ENCODE measurements around the gene ENPP3.
"Not testable (repeated sequence)": the region's sequence is repeated elsewhere in the genome, so short reads cannot be mapped to it uniquely, and the experiment has no call there.

The ENPP3 gene

DNA sequence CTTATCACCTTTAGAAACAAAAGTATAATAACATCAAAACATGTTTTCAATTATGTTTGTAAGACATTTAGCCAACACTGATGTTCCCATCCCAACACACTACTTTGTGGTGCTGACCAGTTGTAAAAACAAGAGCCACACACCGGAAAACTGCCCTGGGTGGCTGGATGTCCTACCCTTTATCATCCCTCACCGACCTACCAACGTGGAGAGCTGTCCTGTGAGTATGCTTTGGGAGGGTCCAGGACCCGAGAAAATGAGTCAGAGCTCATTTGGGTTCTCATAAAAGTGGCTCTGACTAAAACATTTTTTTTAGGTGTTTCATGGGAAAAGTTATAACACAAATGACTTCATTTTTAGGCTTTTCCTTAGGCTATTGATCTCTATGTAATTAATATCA, 103.1 kb downstream of the ENPP3 start:
- no peak for DNase-seq

DNA sequence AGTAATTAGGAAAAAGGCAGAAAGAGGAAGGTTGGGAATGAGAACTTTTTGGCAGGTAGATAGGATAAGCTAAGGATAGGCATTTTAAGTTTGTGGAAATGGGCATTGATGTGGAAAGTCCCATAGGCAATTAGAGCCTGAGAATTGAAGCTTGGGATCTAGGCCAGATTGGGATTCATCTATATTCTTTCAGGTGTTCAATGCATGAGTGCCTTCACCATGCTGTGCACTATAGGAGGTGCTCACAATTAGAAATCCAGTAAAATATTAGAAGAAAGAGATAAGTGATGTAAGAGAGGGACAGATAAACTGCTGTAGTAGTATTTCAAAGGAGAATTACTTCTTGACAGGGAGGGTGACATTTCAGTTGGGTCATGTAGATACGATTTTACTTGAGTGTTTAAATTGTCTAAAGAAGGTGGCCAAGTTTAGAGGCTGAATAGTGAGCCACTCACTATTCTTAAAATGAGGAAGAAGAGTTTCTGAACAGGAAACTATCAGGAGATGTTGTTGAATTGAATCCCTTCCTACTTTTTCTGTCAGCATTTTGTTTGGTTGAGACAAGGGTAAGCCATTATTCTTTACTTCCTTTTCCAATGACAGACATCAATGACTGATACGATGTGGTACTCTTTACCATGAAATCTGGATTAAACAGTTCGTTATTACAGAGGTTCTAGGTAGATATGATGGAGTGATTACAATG, 104.7 kb downstream of the ENPP3 start:
- no peak for DNase-seq

DNA sequence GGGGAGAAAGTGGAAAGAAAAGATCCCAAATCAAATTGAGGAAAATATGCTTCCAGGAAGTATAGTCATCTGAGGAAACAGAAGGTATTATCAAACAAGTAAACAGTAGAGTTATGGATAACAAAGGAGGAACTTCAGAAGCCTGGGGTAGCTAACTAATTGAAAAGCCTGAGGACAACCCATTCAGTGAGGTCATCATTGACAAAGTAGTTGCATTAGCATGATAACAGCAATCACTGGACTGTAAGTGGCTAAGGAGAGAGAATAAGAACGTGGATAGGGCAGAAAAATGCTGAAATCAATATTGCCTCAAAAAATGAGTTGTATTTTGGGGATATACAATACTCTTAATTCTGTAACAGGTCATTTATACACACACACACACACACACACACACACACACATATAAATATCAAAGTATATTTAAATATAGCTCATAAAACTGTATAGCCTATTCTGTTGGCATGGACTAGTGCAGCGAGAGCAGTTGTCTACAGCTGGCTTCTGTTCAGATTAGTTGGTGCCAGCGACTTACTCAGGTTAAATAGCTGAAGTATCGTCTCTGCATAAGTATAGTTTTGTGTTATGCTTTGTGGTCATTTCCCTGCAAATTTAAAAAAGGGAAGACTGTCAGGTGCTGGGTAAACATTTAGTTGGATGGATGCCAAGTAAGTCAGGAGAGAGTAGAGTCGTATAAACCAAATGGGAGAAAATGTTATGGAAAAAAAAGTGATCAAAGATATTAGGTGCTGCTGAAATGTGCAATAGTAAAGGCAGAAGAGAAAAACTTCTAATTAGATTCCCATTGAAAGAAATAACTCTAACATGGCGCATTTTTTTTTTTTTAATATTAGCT, 107.6 kb downstream of the ENPP3 start:
- no peak for DNase-seq

DNA sequence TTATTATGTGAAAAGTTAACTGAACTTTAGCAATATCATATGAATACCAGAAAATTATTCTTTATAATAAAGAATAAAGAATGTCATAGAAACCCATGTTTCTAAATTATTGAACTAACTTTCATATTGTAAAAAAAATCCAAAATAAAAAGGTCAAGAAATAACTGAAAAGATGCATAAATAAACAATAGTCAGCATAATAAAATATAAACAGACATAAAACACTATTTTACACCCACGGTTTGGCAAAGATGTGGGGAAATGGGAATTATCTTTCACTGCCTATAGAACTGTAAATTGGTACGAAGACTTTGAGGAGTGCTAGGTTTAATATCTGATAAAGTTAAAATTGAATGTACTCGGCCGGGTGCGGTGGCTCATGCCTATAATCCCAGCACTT, 108.4 kb downstream of the ENPP3 start:
- DNase-seq = no peak

DNA sequence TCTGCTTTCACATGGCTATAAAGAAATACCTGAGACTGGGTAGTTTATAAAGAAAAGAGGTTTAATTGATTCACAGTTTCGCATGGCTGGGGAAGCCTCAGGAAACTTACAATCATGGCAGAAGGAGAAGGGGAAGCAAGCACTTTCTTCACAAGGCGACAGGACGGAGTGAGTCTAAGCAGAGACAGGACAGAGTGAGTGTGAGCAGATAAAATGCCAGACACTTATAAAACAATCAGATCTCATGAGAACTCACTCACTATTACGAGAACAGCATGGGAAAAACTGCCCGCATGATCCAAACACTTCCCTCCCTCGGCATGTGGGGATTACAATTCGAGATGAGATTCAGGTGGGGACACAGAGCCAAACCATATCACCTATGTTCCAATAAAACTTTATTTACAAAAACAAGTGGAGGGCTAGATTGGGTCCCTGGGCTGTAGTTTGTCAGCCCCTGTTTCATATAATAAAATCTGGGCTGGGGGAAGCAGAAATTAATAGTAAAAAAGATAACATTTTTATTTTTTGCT, 110.8 kb downstream of the ENPP3 start:
- no peak for DNase-seq

DNA sequence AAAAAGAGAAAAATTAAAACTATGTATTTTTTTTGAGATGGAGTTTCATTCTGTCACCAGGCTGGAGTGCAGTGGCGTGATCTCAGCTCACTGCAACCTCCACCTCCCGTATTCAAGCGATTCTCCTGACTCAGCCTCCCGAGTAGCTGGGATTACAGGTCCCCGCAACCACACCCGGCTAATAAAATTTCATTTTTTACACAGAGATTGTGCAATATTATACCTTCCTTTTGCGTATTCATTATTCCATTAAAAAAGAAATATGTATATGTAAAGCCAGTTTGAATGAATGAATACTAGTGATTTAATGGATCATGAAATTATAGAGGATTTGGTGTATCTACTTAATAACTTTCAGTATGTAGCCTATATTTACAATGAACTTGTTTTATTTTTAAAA, 111.9 kb downstream of the ENPP3 start:
- no peak for DNase-seq

DNA sequence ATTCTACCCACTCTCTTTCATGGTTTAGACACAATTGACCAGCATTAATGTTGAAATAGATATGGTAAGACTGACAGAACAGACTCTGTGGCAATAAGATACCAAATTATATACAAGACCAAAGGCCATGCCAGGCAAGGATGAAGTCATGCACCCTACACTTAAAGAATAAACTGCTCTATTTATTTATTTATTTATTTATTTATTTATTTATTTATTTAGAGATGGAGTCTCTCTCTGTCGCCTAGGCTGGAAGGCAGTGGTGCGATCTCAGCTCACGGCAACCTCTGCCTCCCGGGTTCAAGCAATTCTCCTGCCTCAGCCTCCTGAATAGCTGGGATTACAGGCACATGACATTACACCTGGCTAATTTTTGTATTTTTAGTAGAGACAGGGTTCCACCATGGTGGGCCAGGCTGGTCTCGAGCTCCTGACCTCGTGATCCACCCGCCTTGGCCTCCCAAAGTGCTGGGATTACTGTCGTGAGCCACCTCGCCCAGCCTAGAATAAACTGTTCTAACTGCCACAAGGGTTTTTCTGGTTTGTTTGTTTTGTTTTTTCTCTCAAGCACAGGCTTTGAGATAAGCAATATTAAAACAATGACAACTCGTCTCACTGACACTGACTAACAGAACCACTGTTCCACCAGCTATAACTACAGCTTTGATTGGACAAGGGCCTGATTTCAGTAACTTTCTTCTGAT, 114.1 kb downstream of the ENPP3 start:
- not testable (repeated sequence) for DNase-seq

DNA sequence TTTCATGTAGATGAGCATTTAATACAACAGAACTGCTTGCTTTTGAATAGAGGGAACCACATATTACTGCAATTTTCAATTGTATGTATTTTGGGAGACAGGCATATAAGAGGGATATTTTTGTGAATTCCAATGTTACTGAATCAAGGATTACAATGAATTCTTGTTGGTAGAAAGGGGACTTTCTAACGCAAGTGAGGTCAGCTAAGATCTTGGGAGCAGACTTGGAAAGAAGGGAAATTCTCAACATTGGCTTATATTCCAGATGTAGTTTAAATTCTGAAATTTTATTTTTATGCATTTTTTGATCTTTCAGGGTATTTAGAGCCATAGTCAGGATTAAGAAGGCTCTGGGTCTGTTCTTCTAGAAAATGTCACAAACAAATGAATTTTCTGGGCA, 117.0 kb downstream of the ENPP3 start:
- DNase-seq = no peak

DNA sequence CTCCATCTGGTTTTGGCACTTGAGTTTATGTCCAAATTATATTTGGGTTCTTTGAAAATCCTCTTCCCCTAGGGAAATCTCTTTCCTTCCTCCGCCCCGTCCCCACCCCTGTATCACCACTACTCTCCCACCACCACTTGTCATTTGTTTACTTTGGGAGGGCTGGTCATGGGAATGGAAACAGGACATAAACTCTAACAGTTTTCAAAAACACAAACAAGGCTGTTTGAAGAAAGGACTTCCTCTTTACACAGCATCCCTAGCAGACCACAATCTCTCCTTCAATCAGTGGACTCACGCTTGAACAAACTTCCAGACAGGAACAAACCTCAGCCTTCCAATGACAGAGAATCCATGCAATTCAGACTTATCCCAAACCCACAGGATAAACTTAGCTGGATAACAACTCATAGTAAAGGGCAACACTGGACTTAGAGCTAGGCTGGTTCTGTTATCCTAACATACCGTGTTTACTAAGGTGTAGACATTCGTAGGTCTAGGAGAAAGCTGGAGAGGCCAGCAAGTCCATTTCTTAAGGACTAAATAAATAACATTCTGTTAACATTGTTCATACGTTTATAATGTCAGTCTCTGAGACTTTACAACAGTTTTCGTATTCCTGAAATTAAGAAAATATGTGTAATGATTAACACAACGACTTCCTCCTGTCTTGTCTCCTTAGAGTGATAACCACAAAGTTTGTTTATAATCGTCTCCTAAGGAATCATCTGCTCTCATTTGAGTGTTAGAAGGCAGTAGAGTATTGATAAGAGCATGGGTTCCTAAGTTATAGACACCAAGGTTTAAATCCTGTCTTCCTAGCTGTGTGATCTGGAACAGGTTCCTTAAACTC, 117.8 kb downstream of the ENPP3 start:
- DNase-seq = peak; percentile 24

DNA sequence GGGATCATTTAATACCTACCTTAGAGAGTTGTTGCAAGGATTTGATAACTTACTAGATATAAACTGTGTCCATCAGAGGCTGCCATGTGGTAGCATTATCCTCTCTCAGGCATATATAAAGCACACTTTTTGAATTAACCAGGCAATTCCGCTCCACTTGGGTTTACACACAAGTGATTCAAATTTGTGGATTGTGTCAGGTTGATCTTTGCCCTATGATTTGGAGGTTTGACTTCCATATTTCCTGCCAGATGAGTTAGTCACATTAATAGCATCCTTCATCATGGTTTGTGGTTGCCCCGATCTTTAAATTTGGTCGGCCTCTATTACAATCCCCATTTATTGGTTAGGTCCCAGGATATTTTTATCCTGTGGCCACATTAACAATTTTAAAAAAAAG, 118.5 kb downstream of the ENPP3 start:
- DNase-seq = no peak

DNA sequence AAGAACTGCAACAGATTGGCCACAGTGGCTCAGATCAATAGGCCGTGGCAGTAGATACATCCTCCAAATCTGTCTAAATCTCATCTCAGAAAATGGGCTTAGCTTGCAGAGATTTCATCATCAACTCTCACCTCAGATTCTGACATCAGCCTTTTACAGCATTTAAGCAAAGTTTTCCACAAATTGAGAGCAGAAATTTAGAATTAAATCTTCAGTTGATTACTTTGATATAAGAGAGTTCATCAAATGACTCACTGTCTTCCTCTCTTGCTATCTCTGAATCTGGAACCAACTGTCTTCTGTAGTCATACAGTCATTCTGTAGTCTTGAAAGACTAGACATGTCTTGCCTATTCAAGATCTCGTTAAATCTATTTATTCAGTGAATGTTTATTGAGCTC, 118.9 kb downstream of the ENPP3 start:
- no peak for DNase-seq

DNA sequence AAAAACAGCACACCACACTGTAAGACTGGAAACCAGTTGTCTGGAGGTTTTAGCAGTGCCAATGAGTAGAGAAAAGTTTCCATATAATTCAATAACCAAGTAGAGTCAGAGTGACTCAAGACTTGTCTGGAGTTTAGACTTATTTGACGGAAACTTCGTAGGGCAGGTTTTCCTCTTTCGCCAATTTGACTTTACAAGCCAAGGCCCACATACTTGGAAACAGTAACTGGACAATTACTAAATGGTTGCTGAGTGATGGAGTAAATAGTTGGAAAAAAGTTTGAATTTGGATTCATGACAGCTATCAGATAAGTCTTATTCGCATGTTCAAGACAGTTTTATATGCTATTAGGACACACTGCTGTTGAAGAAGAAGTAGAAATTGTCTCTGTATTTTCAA, 121.8 kb downstream of the ENPP3 start:
- no peak for DNase-seq

DNA sequence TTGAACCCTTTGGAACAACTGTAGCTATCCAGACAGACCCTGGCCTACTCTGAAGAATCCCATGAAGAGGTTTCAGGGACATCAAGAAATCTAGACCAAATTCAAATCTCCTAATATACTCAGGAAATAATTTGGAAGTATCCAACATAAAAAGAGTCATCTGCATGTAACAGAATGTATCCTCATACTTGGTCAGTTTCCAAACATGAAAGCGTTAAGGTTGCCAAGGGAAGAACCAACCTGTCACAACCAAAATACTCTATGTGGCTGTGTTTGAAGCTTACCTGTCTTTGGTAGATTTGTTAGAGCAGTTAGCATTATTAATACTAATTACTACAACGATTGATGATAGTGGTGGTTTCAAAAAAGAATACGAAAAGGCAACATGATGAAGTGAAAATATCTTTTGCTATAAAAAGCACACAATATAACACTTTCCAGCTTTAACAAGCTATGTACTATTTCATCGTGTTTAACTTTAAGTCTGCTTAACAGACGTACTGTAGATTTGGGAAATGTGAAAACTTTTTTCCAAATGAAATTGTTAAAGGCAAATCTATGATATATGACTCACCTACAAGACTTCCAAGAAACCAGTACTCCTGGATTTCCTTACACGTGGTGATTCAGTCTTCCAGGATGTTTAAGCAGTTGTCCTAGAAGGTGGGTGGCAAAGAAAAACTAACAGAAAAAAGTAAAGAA, 124.1 kb downstream of the ENPP3 start:
- DNase-seq = peak; percentile 9

DNA sequence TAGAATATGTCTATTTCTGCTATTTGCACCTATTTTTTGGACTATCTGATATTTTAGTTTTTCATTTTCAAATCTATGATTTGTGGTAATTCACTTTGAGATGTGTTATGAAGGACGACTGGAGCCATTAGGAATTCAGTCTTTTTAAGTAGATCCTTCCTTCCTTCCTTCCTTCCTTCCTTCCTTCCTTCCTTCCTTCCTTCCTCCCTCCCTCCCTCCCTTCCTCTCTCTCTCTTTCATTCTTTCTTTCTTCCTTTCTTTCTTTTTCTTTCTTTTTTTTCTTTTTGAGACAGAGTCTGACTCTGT, 124.6 kb downstream of the ENPP3 start:
- DNase-seq = no peak

DNA sequence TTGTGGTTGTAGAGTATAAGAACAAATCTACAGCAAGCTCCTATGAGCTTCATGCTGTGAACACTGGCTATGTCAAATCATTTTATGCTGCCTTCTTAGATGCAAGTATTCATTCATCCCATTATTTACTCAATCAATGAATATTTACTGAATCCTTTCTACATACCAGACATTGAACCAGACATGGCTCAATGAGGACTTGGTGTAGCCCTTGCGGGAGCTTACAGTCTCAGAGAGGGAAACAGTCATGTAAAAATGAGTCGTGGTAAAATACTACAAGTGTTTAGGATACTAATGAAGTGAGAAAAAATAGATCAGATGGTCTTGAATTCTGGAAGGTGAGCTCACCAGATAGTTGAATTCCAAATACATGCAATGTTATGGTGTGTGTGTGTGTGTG, 125.9 kb downstream of the ENPP3 start:
- no peak for DNase-seq

DNA sequence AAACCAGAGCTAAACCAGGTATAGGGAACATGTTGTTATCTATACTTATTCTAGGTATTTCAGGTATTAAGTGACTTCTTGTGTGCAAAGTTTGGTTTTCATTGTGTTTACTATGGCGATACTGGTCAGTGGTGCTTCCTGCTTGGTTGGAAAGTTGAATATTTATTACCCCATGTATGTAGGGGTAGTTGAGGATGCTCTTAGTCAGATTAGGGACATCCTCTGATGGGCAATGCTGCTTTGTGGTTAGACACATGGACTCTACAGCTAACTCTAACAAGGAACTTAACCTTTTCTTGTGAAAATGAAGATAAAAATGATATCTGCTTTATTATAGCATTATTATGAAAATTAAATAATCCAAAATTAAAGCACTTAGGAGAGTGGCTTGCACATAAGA, 126.6 kb downstream of the ENPP3 start:
- no peak for DNase-seq

DNA sequence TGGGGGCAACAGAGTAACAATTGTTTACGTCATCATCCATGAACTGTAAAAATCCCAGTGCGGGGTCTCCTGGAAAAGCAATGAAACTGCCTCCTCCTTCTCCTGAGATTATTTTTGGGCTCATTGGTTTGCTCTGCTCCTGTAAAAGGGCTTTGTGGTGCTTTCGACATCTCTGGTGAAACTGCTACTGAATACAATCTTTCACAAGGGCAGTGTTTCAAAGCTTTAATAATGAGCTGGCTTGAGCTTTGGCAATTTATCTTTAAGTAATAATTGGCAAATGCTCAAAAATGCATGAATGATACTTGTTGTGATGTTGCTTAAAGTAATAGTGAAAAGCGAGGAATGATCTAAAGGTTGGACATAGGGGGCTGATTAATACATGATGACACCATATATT, 127.2 kb downstream of the ENPP3 start:
- DNase-seq = no peak

DNA sequence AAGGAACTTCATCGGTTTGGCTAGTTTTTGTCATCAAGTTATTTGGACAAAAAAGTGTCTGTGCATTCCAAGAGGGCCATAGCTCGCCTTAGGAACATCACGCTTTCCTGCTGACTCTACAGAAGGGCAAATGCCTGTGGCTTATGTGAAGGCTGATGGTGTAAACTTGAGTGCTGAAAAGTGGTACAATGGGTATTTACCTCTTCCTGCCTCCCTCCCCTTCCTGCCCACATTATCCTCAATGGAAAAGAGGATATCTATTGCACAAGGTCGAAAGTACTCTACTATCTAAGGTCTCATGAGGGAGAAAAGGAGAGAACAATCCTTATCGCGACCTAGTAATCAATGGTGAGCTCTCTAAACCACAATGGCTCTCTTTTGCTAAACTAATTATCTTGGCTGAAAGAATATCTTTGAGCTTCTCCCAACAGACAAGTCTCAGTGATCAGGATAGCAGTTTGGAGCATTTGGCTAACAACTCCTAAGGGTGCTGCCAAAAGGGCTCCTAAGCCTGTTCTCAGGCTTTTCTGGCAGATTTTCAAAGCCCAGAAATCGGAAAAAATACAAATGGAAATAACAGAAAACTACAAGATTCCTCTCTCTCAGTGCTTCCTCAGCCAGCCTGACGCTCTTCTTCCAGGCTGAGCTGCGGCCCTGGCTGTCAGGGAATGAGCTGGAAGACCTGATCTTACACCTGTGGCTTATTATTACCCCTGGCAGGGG, 128.1 kb downstream of the ENPP3 start:
- DNase-seq = no peak

DNA sequence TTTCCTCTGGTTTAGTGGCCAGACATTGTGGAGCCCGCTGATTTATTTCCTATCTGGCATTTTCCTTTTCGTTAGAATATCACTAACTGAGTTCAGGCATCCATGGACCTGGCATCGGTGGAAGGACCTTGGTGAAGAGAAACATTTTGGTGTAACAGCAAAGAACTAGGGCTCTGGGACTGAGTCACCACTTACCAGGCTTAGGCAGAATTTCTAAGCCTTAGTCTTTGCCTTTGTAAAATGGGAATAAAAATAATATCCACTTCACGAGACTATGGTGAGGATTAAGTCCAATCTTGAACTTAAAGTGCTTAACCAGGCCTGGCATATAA, 128.7 kb downstream of the ENPP3 start:
- DNase-seq = no peak

DNA sequence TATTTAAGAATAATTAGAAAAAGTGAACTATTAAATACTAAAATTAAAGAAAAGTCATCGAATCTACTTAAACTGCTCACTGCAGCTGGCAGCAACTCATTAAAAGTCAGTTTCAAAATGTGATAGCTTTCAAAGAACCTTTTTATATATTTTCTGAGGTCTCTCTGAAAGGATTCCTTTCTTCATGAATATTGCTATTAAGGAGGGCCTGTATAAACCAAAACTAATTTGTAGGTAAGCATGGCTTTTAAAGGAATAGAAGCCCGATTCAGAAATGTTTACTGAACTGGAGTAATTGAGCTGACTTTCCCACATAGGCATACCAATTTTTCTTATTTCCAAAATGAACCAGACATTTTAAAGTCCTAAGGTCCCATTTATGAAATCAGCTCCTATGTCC, 129.5 kb downstream of the ENPP3 start:
- no peak for DNase-seq

DNA sequence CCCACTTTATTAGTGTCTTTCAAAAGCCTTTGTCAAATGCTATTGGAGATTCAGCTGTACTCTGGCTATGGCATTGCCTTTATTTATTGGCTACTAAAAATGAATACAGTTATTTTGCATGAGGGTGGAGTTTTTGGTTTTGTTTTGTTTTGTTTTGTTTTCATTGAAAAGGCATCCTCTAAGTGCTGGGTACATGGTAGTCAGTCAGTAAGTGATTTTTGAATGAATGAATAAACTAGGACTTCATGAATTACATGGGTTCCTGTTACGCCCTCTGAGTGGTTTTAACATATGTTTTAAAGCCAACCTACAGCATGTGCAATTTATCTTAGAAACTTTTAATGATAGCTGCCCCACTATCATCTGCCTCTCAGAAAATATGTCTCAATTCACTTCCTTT, 131.9 kb downstream of the ENPP3 start:
- DNase-seq = no peak
